KMS-11 (cell line): ENCODE results near the gene MAPK14.
"Not testable (repeated sequence)": the region's sequence is repeated elsewhere in the genome, so short reads cannot be mapped to it uniquely, and the experiment has no call there.

Experiments used
- H2AFZ ChIP-seq: fragments of 200-600 bp; sonication (generic); 2 replicates; pipeline ENCODE4 v1.6.1; 2016; ENCODE audit warnings: antibody characterized with exemption, mixed run types, low read depth
- H3K27ac ChIP-seq: fragments of 200-600 bp; sonication (generic); 2 replicates; pipeline ENCODE4 v1.6.1; 2016; ENCODE audit warnings: mild to moderate bottlenecking, mixed run types
- H3K27me3 ChIP-seq: fragments of 200-600 bp; sonication (generic); 2 replicates; pipeline ENCODE4 v1.6.1; 2017; ENCODE audit warnings: mild to moderate bottlenecking, low read depth, mixed run types, moderate library complexity; ENCODE audit not compliant: insufficient read depth
- H3K36me3 ChIP-seq: fragments of 200-600 bp; sonication (generic); 2 replicates; pipeline ENCODE4 v1.6.1; 2017; ENCODE audit warnings: mild to moderate bottlenecking, mixed run types; ENCODE audit not compliant: insufficient read depth
- H3K4me1 ChIP-seq: fragments of 200-600 bp; sonication (generic); 2 replicates; pipeline ENCODE4 v1.6.1; 2016; ENCODE audit warnings: mild to moderate bottlenecking, low read depth, mixed run types; ENCODE audit not compliant: poor library complexity, severe bottlenecking
- H3K4me2 ChIP-seq: fragments of 200-600 bp; sonication (generic); 2 replicates; pipeline ENCODE4 v1.7.0; 2016; ENCODE audit warnings: mild to moderate bottlenecking, mixed run types
- H3K4me3 ChIP-seq: fragments of 200-600 bp; sonication (generic); IDR thresholded peaks from 2 replicates; pipeline ENCODE4 v1.6.1; 2017; ENCODE audit warnings: low read depth, low read length, mixed read lengths; ENCODE audit not compliant: insufficient read depth
- H3K79me2 ChIP-seq: fragments of 200-600 bp; sonication (generic); 2 replicates; pipeline ENCODE4 v1.6.1; 2016; ENCODE audit warnings: low read depth, mixed run types; ENCODE audit not compliant: insufficient read depth
- H3K9ac ChIP-seq: fragments of 200-600 bp; sonication (generic); 2 replicates; pipeline ENCODE4 v1.6.1; 2016; ENCODE audit warnings: mild to moderate bottlenecking, mixed run types
- H4K20me1 ChIP-seq: fragments of 200-600 bp; sonication (generic); 2 replicates; pipeline ENCODE4 v1.6.1; 2016; ENCODE audit warnings: mild to moderate bottlenecking, mixed run types; ENCODE audit not compliant: insufficient read depth
- CTCF ChIP-seq: fragments of 200-600 bp; sonication (generic); conservative IDR thresholded peaks from 2 replicates; pipeline ENCODE4 v1.6.1; 2017; ENCODE audit warnings: low read depth, mild to moderate bottlenecking, antibody characterized with exemption, low read length, moderate library complexity, mixed read lengths

MAPK14 gene

GRCh38 chr6:36123270-36124139, 95.9 kb downstream of the MAPK14 start:
- Histone ChIP-seq H3K9ac (no peak overlapping the region), H4K20me1 (no peaks in the 10 kb centered on the region), H3K27me3 (no peaks in the 10 kb centered on the region), H3K4me3 (no peak overlapping the region), H2AFZ (no peak overlapping the region), H3K79me2 (no peaks in the 10 kb centered on the region), H3K36me3 (no peaks in the 10 kb centered on the region), H3K4me1 (peaks cover 32% of the 10 kb centered on the region), H3K4me2 (no peak overlapping the region), H3K27ac (no peak overlapping the region)
- peak; percentile 58 for TF ChIP-seq CTCF

GRCh38 chr6:36124346-36124745, 96.7 kb downstream of the MAPK14 start:
- not testable (repeated sequence) for H3K79me2 ChIP-seq, H3K27me3 ChIP-seq, H3K9ac ChIP-seq, H3K36me3 ChIP-seq, H3K27ac ChIP-seq, H3K4me3 ChIP-seq, H2AFZ ChIP-seq, H4K20me1 ChIP-seq
- peak overlapping the region; percentile 59; the same call in 1 of the 2 replicates for H3K4me2 ChIP-seq
- peaks cover 33% of the 10 kb centered on the region for H3K4me1 ChIP-seq

GRCh38 chr6:36124881-36125280, 97.3 kb downstream of the MAPK14 start:
- no peak overlapping the region for H3K4me3 ChIP-seq
- H2AFZ ChIP-seq, result no peak overlapping the region
- TF ChIP-seq CTCF, result no peak
- H3K79me2 ChIP-seq, result no peaks in the 10 kb centered on the region
- no peak overlapping the region for H3K4me2 ChIP-seq
- no peaks in the 10 kb centered on the region for H3K36me3 ChIP-seq
- H4K20me1 ChIP-seq, result no peaks in the 10 kb centered on the region
- no peaks in the 10 kb centered on the region for H3K27me3 ChIP-seq
- no peak overlapping the region for H3K27ac ChIP-seq
- peaks cover 39% of the 10 kb centered on the region for H3K4me1 ChIP-seq
- no peak overlapping the region for H3K9ac ChIP-seq

- Histone ChIP-seq H3K4me1 (peaks cover 40% of the 10 kb centered on the region), H3K36me3 (no peaks in the 10 kb centered on the region), H3K4me3 (no peak overlapping the region), H3K4me2 (no peak overlapping the region), H4K20me1 (no peaks in the 10 kb centered on the region), H3K9ac (no peak overlapping the region), H3K79me2 (no peaks in the 10 kb centered on the region), H3K27ac (no peak overlapping the region), H3K27me3 (no peaks in the 10 kb centered on the region), H2AFZ (no peak overlapping the region)
- no peak for TF ChIP-seq CTCF
These were observed 98.0 kb downstream of the MAPK14 start for GRCh38 chr6:36125575-36125974.

- no peak overlapping the region for H3K27ac ChIP-seq
- H3K79me2 ChIP-seq, result no peaks in the 10 kb centered on the region
- H2AFZ ChIP-seq, result no peak overlapping the region
- no peak overlapping the region for H3K4me3 ChIP-seq
- no peak overlapping the region for H3K4me2 ChIP-seq
- H3K36me3 ChIP-seq, result no peaks in the 10 kb centered on the region
- TF ChIP-seq CTCF, result no peak
- peaks cover 35% of the 10 kb centered on the region for H3K4me1 ChIP-seq
- H3K9ac ChIP-seq, result no peak overlapping the region
- H4K20me1 ChIP-seq, result no peaks in the 10 kb centered on the region
- H3K27me3 ChIP-seq, result no peaks in the 10 kb centered on the region
These were observed 98.5 kb downstream of the MAPK14 start for GRCh38 chr6:36126121-36126520.
